Measurements from ENCODE around the gene CFAP410.

Gene CFAP410

GRCh38 chr21:44282370-44282769, 56.8 kb downstream of the CFAP410 start:
- DNase-seq, result no peak

GRCh38 chr21:44281801-44282200, 57.4 kb downstream of the CFAP410 start:
- DNase-seq, result no peak

GRCh38 chr21:44279354-44280260, 59.6 kb downstream of the CFAP410 start:
- DNase-seq, result no peak

Measured in CD4-positive, alpha-beta T cell treated with Interleukin-21 for 1 hour (primary cell).